Ishikawa (cell line): ENCODE data around the gene IFNL3.

Source experiments
- CEBPB ChIP-seq: IDR thresholded peaks from 2 replicates; pipeline ENCODE4 v1.6.1; 2012
- CREB1 ChIP-seq: IDR thresholded peaks from 2 replicates; pipeline ENCODE4 v1.6.1; 2012; ENCODE audit warnings: low read depth
- EGR1 ChIP-seq: IDR thresholded peaks from 2 replicates; pipeline ENCODE4 v1.6.1; 2012
- EP300 ChIP-seq: IDR thresholded peaks from 2 replicates; pipeline ENCODE4 v1.6.1; 2012; ENCODE audit warnings: borderline replicate concordance
- FOXM1 ChIP-seq: IDR thresholded peaks from 2 replicates; pipeline ENCODE4 v1.6.1; 2012; ENCODE audit warnings: low read depth, borderline replicate concordance
- NFIC ChIP-seq: IDR thresholded peaks from 2 replicates; pipeline ENCODE4 v1.6.1; 2012
- RAD21 ChIP-seq: IDR thresholded peaks from 2 replicates; pipeline ENCODE4 v1.6.1; 2012; ENCODE audit warnings: low read depth
- TAF1 ChIP-seq: IDR thresholded peaks from 2 replicates; pipeline ENCODE4 v1.6.1; 2012; ENCODE audit warnings: low read depth, mild to moderate bottlenecking
- TCF12 ChIP-seq: IDR thresholded peaks from 2 replicates; pipeline ENCODE4 v1.6.1; 2012; ENCODE audit warnings: low read depth
- TEAD4 ChIP-seq: IDR thresholded peaks from 2 replicates; pipeline ENCODE4 v1.6.1; 2012
- YY1 ChIP-seq: IDR thresholded peaks from 2 replicates; pipeline ENCODE4 v1.6.1; 2012; ENCODE audit warnings: low read depth
- ZBTB7A ChIP-seq: IDR thresholded peaks from 2 replicates; pipeline ENCODE4 v1.6.1; 2012; ENCODE audit warnings: low read depth
- TF ChIP-seq, protein P1 (sequence below): IDR thresholded peaks from 2 replicates; pipeline ENCODE4 v1.6.1; 2012; ENCODE audit warnings: low read depth, mild to moderate bottlenecking
- TF ChIP-seq, protein P2 (sequence below): IDR thresholded peaks from 2 replicates; pipeline ENCODE4 v1.6.1; 2012
- TF ChIP-seq, protein P3 (sequence below): IDR thresholded peaks from 2 replicates; pipeline ENCODE4 v1.6.1; 2012

IFNL3 gene

DNA sequence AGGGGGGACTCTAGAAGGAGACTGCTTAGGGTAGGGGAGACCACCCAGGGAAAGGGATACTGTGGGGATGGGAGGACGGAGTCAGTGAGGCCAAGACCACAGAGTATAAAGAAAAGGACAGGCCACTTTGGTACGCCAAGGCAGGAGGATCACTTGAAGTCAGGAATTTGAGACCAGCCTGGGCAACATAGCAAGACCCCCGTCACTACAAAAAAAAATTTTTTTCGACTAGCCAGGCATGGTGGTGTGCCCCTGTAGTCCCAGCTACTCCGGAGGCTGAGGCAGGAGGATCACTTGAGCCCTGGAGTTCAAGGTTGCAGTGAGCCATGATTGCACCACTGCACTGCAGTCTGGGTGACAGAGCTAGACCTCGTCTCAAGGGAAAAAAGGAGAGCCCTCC lies 6.6 kb downstream of the IFNL3 start:
- no peak for TF ChIP-seq RAD21
- no peak for TF ChIP-seq EGR1
- TF ChIP-seq, protein P1, sequence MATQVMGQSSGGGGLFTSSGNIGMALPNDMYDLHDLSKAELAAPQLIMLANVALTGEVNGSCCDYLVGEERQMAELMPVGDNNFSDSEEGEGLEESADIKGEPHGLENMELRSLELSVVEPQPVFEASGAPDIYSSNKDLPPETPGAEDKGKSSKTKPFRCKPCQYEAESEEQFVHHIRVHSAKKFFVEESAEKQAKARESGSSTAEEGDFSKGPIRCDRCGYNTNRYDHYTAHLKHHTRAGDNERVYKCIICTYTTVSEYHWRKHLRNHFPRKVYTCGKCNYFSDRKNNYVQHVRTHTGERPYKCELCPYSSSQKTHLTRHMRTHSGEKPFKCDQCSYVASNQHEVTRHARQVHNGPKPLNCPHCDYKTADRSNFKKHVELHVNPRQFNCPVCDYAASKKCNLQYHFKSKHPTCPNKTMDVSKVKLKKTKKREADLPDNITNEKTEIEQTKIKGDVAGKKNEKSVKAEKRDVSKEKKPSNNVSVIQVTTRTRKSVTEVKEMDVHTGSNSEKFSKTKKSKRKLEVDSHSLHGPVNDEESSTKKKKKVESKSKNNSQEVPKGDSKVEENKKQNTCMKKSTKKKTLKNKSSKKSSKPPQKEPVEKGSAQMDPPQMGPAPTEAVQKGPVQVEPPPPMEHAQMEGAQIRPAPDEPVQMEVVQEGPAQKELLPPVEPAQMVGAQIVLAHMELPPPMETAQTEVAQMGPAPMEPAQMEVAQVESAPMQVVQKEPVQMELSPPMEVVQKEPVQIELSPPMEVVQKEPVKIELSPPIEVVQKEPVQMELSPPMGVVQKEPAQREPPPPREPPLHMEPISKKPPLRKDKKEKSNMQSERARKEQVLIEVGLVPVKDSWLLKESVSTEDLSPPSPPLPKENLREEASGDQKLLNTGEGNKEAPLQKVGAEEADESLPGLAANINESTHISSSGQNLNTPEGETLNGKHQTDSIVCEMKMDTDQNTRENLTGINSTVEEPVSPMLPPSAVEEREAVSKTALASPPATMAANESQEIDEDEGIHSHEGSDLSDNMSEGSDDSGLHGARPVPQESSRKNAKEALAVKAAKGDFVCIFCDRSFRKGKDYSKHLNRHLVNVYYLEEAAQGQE: no peak
- TF ChIP-seq TAF1: no peak
- TF ChIP-seq, protein P2, sequence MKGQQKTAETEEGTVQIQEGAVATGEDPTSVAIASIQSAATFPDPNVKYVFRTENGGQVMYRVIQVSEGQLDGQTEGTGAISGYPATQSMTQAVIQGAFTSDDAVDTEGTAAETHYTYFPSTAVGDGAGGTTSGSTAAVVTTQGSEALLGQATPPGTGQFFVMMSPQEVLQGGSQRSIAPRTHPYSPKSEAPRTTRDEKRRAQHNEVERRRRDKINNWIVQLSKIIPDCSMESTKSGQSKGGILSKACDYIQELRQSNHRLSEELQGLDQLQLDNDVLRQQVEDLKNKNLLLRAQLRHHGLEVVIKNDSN: no peak
- no peak for TF ChIP-seq CEBPB
- no peak for TF ChIP-seq CREB1
- TF ChIP-seq, protein P3, sequence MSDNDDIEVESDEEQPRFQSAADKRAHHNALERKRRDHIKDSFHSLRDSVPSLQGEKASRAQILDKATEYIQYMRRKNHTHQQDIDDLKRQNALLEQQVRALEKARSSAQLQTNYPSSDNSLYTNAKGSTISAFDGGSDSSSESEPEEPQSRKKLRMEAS: no peak
- TF ChIP-seq YY1: no peak
- TF ChIP-seq NFIC: no peak
- no peak for TF ChIP-seq ZBTB7A
- no peak for TF ChIP-seq EP300
- TF ChIP-seq TCF12: no peak
- TF ChIP-seq TEAD4: no peak
- no peak for TF ChIP-seq FOXM1

DNA sequence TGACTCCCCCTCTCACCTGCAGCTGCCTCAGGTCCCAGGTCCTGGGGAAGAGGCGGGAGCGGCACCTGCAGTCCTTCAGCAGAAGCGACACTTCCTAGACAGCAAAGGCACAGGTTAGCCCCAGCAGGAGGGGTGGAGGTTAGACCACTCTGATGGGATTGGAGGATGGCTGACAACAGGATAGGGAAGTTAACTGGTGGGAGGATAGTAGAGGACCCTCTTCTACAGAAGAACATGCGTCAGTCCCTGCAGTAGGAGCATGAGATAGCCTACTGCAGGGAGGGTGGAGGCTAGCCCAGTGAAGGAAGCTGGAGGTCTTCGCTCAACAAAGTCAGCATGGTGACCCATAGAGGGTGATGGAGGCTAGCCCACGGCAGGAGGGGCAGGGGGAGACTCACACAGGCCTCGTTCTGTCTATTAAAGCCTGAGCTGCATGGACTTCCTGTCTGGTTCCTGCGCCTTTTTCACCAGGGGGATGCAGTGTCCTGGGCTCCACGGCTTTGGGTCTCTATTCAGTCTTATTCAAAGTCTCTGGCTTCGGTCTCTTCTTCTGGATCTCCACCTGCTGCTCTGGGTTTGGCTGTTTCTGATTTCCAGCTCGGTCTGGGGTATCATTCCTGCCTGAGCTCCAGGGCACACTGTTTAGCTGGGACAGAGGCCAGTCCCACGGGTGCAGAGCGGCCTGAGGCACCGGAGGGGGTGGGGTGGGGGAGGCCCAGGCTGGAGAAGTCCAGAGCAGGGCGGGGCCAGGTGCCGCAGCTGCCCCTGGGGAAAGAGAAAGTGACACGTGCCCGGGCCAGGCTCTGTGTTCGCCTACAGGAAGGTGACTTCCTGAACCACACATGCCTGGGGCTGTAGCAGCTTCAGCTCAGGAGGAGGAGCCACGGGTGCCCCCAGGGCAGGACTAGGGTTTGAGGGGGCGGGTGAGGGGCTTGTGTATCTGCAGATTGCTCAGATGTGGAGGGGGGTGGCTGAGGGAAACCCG lies 7.3 kb downstream of the IFNL3 start:
- TF ChIP-seq, protein P2: peak; percentile 72
- no peak for TF ChIP-seq TEAD4
- no peak for TF ChIP-seq FOXM1
- TF ChIP-seq, protein P3: peak; percentile 65

DNA sequence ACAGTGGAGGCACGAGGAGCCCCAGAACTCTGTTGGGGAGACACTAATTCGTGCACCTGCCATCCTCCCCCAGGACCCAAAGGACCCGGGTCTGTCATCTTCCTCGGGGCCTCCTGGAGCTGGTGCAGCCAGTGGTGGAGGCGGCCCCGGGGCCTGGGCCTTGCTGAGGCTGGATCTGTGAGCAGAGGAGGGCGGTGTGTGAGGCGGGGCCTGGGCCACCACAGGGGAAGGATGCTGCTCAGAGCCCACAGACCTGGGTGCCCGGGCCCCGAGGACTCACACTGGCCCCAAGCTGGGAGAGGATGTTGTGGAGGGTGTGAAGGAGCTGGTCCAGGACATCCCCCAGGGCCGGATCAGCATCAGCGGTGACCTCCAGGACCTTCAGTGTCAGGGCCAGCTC lies 8.3 kb downstream of the IFNL3 start:
- TF ChIP-seq TAF1 (no peak), CEBPB (no peak)

DNA sequence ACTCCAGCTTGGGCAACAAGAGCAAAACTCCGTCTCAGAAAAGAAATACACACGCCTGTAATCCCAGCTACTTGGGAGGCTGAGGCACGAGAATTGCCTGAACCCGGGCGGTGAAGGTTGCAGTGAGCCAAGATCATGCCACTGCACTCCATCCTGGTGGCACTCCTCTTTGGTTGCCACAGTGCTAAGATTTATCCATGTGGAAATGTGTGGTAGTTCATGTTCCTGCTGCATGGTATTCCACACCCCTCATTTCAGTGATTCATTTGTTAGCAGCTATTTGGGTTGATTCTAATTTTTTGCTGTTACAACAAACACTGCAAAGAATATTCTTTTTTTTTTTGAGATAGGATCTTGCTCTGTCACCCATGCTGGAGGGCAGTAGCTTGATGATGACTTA lies 12.1 kb downstream of the IFNL3 start:
- TF ChIP-seq CREB1 (no peak), EGR1 (no peak)
- TF ChIP-seq, protein P1: no peak
- TF ChIP-seq, protein P2: no peak

DNA sequence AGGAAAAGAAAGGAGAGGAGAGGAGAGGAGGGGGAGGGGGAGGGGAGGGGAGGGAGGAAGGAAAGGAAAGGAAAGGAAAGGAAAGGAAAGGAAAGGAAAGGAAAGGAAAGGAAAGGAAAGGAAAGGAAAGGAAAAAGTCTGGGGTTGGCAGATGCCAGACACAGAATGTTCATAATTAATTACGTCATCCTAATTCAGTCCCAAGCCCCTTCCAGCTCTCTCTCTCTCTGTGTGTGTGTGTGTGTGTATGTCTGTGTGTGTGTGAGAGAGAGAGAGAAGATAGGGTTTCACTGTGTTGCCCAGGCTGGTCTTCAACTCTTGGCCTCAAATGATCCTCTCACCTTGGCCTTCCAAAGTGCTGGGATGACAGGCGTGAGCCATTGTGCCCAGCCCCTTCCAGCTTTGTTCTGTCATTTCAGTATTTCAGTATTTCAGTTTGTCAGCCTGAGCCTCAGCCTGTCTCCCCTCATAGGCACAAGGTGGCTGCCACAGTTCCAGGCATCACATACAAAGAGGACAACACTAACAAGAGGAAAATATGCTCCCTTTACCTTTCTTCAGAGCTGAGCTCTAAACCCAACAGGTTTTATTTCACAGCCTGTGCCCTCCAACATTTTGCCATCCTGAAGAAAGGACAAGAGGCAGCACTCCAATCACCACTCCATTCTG lies 14.6 kb downstream of the IFNL3 start:
- TF ChIP-seq, protein P3: no peak
- no peak for TF ChIP-seq FOXM1
- TF ChIP-seq TAF1: no peak
- TF ChIP-seq, protein P2: no peak
- TF ChIP-seq EP300: no peak
- TF ChIP-seq YY1: no peak
- no peak for TF ChIP-seq ZBTB7A
- TF ChIP-seq, protein P1: no peak
- no peak for TF ChIP-seq TEAD4
- no peak for TF ChIP-seq TCF12
- no peak for TF ChIP-seq CREB1
- no peak for TF ChIP-seq RAD21
- no peak for TF ChIP-seq CEBPB
- no peak for TF ChIP-seq NFIC
- TF ChIP-seq EGR1: no peak
